ENCODE results near the gene FADD.

Gene FADD

DNA sequence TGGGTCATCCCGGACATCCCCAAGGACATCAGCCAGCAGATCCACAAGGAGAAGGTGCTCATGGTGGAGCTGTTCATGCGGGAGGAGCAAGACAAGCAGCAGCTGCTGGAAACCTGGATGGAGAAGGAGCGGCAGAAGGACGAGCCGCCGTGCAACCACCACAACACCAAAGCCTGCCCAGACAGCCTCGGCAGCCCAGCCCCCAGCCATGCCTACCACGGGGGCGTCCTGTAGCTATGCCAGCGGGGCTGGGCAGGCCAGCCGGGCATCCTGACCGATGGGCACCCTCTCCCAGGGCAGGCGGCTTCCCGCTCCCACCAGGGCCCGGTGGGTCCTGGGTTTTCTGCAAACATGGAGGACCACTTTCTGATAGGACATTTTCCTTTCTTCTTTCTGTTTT is 15.3 kb upstream of the FADD start:
- Histone ChIP-seq H3K4me1 (ENCODE audit: control extremely low read depth in 1 of 4, control insufficient read depth in 4 of 4, insufficient read depth in 4 of 4, low read length in 3 of 4) (no peaks in the 10 kb centered on the region), H3K36me3 (ENCODE audit: control insufficient read depth in 4 of 4, insufficient read depth in 4 of 4, low read length in 3 of 4) (no peaks in the 10 kb centered on the region), H3K27ac (ENCODE audit: insufficient read depth in 1 of 2, low read depth in 1 of 2, low read length in 2 of 2, poor library complexity in 1 of 2, severe bottlenecking in 2 of 2) (no peak overlapping the region), H3K27me3 (replicated peaks in 2 of 5; ENCODE audit: control insufficient read depth in 4 of 5, insufficient read depth in 5 of 5, low read length in 4 of 5) (peaks cover 0 to 22% (median 4%) of the 10 kb centered on the region in 5 experiments), H3K9me3 (ENCODE audit: control extremely low read depth in 1 of 5, control insufficient read depth in 4 of 5, insufficient read depth in 2 of 5, low read depth in 1 of 5, low read length in 4 of 5) (no peaks in the 10 kb centered on the region), H3K4me3 (ENCODE audit: control insufficient read depth in 1 of 7, extremely low read depth in 1 of 7, insufficient read depth in 4 of 7, low read depth in 2 of 7, low read length in 6 of 7) (no peak overlapping the region)
- POLR2A ChIA-PET, result no interaction called here
- CTCF ChIA-PET, result interaction anchor here (1.2 to 1.6 kb wide), 2 partner anchors 8 to 269 kb away, joined by 4 to 5 read pairs; no protein-coding TSS in a partner anchor
- DNase-seq, result no peak
- 98% methylated on average over 8 of the region's 15 CpGs for WGBS (ENCODE audit: insufficient coverage)

DNA sequence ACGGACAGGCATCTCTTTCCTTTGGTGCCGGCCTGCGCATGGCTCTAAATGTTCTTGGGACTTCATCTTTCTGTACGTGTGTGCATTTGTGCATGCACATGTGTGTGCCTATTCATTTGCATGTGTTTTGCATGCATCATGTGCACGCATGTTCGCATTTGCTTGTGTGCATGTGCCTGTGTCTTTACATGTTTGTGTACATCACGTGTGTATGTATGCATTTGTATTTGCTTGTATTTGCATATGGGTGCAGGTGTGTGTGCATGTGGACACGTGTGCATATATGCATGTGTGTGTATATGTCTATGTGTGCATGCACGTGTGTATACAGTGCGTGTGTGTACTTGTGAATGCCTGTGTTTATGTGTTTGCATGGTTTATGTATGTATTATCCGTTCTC is 13.5 kb upstream of the FADD start:
- peaks cover 0 to 22% (median 3%) of the 10 kb centered on the region in 5 experiments for H3K27me3 ChIP-seq (replicated peaks in 2 of 5; ENCODE audit: control insufficient read depth in 4 of 5, insufficient read depth in 5 of 5, low read length in 4 of 5)
- no peaks in the 10 kb centered on the region for H3K36me3 ChIP-seq (ENCODE audit: control insufficient read depth in 4 of 4, insufficient read depth in 4 of 4, low read length in 3 of 4)
- DNase-seq, result no peak
- ChIA-PET POLR2A (no interaction called here), CTCF (no interaction called here)
- H3K4me1 ChIP-seq (ENCODE audit: control extremely low read depth in 1 of 4, control insufficient read depth in 4 of 4, insufficient read depth in 4 of 4, low read length in 3 of 4), result no peaks in the 10 kb centered on the region
- no peak overlapping the region for H3K27ac ChIP-seq (ENCODE audit: insufficient read depth in 1 of 2, low read depth in 1 of 2, low read length in 2 of 2, poor library complexity in 1 of 2, severe bottlenecking in 2 of 2)
- H3K4me3 ChIP-seq (ENCODE audit: control insufficient read depth in 1 of 7, extremely low read depth in 1 of 7, insufficient read depth in 4 of 7, low read depth in 2 of 7, low read length in 6 of 7), result no peak overlapping the region
- no peaks in the 10 kb centered on the region for H3K9me3 ChIP-seq (ENCODE audit: control extremely low read depth in 1 of 5, control insufficient read depth in 4 of 5, insufficient read depth in 2 of 5, low read depth in 1 of 5, low read length in 4 of 5)
- WGBS (ENCODE audit: insufficient coverage), result 100% methylated on average over 7 of the region's 11 CpGs

DNA sequence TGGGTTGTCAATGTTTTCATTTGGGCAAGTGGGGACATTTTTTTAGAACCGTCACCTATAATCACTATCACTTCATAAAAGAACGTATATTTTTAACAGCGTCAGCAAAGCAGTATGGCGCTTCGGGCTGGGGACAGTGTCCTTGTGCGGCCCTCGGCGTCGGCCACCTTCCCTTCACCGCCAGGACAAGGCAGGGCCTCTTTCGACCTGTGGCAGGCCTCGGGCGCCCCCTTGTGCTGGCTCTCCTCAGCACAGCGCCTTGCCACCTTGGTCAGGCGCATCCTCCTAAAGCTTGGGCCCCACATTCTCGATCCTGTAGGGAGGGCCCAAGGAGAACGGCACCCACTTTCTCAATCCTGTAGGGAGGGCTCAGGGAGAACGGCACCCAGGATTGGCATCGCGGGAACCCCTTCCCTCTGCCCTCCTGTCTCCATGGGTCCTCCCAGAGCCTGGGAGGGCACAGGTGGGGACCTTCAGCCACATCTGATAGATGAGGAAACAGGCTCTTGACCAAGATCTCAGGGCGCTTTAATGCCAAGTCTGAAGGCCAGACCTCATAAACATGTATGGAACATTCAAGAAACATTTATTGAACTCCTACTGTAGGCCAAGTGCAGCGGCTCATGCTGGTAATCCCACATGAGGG is 11.5 kb upstream of the FADD start:
- no peaks in the 10 kb centered on the region for H3K4me1 ChIP-seq (ENCODE audit: control extremely low read depth in 1 of 4, control insufficient read depth in 4 of 4, insufficient read depth in 4 of 4, low read length in 3 of 4)
- H3K9me3 ChIP-seq (ENCODE audit: control extremely low read depth in 1 of 5, control insufficient read depth in 4 of 5, insufficient read depth in 2 of 5, low read depth in 1 of 5, low read length in 4 of 5), result no peaks in the 10 kb centered on the region
- WGBS (ENCODE audit: insufficient coverage), result 45% methylated on average over 21 of the region's 22 CpGs
- no peak overlapping the region for H3K27ac ChIP-seq (ENCODE audit: insufficient read depth in 1 of 2, low read depth in 1 of 2, low read length in 2 of 2, poor library complexity in 1 of 2, severe bottlenecking in 2 of 2)
- POLR2A ChIA-PET, result no interaction called here
- peaks cover 0 to 17% (median 3%) of the 10 kb centered on the region in 5 experiments for H3K27me3 ChIP-seq (replicated peaks in 2 of 5; ENCODE audit: control insufficient read depth in 4 of 5, insufficient read depth in 5 of 5, low read length in 4 of 5)
- H3K4me3 ChIP-seq (ENCODE audit: control insufficient read depth in 1 of 7, extremely low read depth in 1 of 7, insufficient read depth in 4 of 7, low read depth in 2 of 7, low read length in 6 of 7), result no peak overlapping the region
- peak; percentile 35 to 57 (median 50) for DNase-seq
- CTCF ChIA-PET, result interaction anchor here (1.2 to 2.1 kb wide), 2 partner anchors 264 to 272 kb away, joined by 3 to 13 read pairs; no protein-coding TSS in a partner anchor
- H3K36me3 ChIP-seq (ENCODE audit: control insufficient read depth in 4 of 4, insufficient read depth in 4 of 4, low read length in 3 of 4), result no peaks in the 10 kb centered on the region

DNA sequence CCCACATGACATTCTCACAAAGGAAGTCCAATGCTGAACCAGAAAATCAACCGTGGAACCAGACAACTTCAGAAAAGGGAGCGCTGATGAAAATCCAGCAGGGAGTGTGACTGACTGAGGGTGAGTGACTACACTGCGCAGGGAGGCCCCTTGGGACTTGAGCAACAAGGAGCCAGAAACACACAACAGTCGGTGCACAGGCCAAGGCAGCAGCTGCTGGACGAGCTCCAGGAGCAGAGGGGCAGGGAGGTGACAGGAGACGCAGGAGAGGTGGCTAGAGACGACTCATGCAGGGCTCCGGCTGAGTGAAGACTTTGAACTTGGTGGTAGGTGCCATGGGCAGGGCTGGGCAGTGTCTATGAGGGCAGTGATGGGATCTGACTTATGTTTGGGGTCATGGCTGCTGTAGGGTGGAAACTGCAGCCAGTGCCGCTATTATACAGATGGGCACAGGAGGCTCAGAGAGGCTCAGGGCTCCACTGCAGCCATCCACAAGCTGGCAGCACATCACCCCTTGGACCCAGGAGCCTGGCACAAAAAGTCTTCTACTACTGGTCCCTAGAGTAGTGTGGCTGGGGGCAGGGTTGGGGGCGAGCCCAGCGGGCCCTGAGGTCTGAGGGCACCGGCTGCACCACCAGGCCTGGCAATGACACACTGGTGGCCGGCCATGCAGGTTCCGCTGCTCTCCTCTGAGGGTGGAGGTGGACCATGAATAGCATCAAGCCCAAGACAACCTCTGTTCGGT is 10.3 kb upstream of the FADD start:
- ChIA-PET CTCF (interaction anchor here (1.2 to 2.1 kb wide), 2 partner anchors 265 to 273 kb away, joined by 3 to 13 read pairs; no protein-coding TSS in a partner anchor), POLR2A (no interaction called here)
- WGBS (ENCODE audit: insufficient coverage), result 97% methylated on average over 13 of the region's 15 CpGs

DNA sequence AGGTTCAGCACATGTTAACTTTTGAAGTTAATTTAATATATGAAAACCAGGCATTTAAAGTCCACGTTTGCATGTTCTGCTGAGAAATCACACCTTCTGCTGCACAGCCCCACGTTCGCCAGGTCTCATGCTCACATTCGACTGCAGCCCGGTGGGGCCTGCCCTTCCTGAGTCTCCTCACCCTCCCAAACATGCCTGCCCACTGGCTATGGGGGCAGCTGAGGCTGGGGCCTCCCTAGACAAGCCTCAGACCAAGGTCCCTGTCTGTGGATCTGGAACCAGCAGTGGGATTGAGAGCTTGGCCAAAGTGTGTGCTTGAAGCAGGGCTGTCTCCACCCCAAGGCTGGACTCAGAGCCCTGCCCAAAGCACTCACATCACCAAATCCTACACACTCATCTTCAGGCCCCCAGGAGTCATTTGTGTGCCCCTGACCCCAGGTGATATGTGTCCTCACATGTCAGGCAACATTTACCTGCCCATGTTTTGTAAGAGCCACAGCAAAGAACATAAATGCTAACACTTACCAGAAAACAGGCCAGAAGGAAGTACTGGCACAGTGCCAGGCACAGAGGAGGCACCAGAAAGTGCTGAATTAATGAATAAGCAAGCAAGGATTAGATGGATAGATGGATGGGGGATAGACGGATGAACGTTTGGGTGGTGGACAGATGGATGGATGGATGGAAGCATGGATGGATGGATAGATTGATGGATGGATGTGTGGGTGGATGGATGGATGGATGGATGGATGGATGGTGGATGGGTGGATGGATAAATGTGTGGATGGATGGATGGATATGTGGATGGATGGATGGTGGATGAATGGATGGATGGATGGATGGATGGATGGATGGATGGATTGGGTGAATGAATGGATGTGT is 9.4 kb upstream of the FADD start:
- Histone ChIP-seq H3K27me3 (replicated peaks in 2 of 5; ENCODE audit: control insufficient read depth in 4 of 5, insufficient read depth in 5 of 5, low read length in 4 of 5) (peaks cover 0 to 9% (median under 1%) of the 10 kb centered on the region in 5 experiments), H3K9me3 (ENCODE audit: control extremely low read depth in 1 of 5, control insufficient read depth in 4 of 5, insufficient read depth in 2 of 5, low read depth in 1 of 5, low read length in 4 of 5) (no peaks in the 10 kb centered on the region), H3K4me1 (ENCODE audit: control extremely low read depth in 1 of 4, control insufficient read depth in 4 of 4, insufficient read depth in 4 of 4, low read length in 3 of 4) (no peaks in the 10 kb centered on the region), H3K4me3 (ENCODE audit: control insufficient read depth in 1 of 7, extremely low read depth in 1 of 7, insufficient read depth in 4 of 7, low read depth in 2 of 7, low read length in 6 of 7) (no peak overlapping the region), H3K27ac (ENCODE audit: insufficient read depth in 1 of 2, low read depth in 1 of 2, low read length in 2 of 2, poor library complexity in 1 of 2, severe bottlenecking in 2 of 2) (no peak overlapping the region), H3K36me3 (ENCODE audit: control insufficient read depth in 4 of 4, insufficient read depth in 4 of 4, low read length in 3 of 4) (no peaks in the 10 kb centered on the region)
- DNase-seq, result no peak
- whole genome bisulfite sequencing (ENCODE audit: insufficient coverage), result 98% methylated on average over 7 of the region's 7 CpGs
- POLR2A ChIA-PET, result no interaction called here
- CTCF ChIA-PET, result no interaction called here

More for the DNA sequence above, 10.3 kb upstream of the FADD start:
- Histone ChIP-seq H3K36me3 (ENCODE audit: control insufficient read depth in 4 of 4, insufficient read depth in 4 of 4, low read length in 3 of 4) (no peaks in the 10 kb centered on the region), H3K27me3 (replicated peaks in 2 of 5; ENCODE audit: control insufficient read depth in 4 of 5, insufficient read depth in 5 of 5, low read length in 4 of 5) (peaks cover 0 to 13% (median 3%) of the 10 kb centered on the region in 5 experiments), H3K4me3 (ENCODE audit: control insufficient read depth in 1 of 7, extremely low read depth in 1 of 7, insufficient read depth in 4 of 7, low read depth in 2 of 7, low read length in 6 of 7) (no peak overlapping the region), H3K4me1 (ENCODE audit: control extremely low read depth in 1 of 4, control insufficient read depth in 4 of 4, insufficient read depth in 4 of 4, low read length in 3 of 4) (no peaks in the 10 kb centered on the region), H3K27ac (ENCODE audit: insufficient read depth in 1 of 2, low read depth in 1 of 2, low read length in 2 of 2, poor library complexity in 1 of 2, severe bottlenecking in 2 of 2) (no peak overlapping the region), H3K9me3 (ENCODE audit: control extremely low read depth in 1 of 5, control insufficient read depth in 4 of 5, insufficient read depth in 2 of 5, low read depth in 1 of 5, low read length in 4 of 5) (no peaks in the 10 kb centered on the region)
- no peak for DNase-seq

DNA sequence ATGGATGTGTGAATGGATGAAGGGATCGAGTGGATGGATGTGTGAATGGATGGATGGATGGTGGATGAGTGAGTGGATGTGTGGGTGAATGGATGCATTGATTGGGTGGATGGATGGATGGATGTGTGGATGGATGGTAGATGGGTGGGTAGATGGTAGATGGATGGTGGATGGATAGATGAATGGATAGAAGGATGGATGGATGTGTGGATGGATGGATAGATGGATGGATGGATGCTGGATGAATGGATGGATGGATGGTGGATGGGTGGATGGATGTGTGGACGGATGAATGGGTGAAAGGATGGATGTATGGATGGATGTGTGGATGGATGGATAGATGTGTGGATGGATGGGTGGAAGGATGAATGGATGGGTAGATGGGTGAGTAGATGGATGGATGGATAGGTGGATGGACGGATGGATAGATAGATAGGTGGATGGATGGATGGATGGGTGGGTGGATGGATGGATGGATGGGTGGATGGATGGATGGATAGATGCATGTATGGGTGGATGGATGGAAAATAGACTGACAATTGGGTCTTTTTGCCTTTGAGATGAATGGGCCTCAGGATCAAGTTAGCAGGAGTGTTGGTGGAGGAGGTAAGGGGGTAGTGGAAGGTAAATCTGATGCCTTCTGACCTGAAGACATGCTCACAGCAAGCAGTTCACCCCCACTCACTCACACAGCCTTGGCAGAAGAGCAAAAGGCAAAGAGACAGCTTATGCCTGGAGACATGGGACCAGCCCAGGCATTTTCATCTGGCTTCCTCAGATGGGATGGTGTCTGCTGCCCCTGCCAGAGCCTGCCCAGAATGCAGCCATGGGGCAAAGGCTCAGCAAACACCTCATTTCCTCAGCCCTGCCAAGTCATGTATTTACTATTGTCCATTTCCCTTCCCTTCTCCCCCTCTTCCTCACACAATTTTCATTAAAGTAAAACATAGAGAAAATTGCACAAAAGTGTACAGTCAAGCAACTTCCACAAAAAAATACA is 8.0 kb upstream of the FADD start:
- no peak overlapping the region for H3K4me3 ChIP-seq (ENCODE audit: control insufficient read depth in 1 of 7, extremely low read depth in 1 of 7, insufficient read depth in 4 of 7, low read depth in 2 of 7, low read length in 6 of 7)
- 69% methylated on average over 3 of the region's 3 CpGs for WGBS (ENCODE audit: insufficient coverage)
- CTCF ChIA-PET, result interaction anchor here (1.0 to 2.2 kb wide), 9 partner anchors 23 to 475 kb away, joined by 3 to 12 read pairs (median 4); no protein-coding TSS in a partner anchor
- peaks cover 0 to 9% (median 3%) of the 10 kb centered on the region in 5 experiments for H3K27me3 ChIP-seq (replicated peaks in 2 of 5; ENCODE audit: control insufficient read depth in 4 of 5, insufficient read depth in 5 of 5, low read length in 4 of 5)
- no peak for DNase-seq
- no peaks in the 10 kb centered on the region for H3K36me3 ChIP-seq (ENCODE audit: control insufficient read depth in 4 of 4, insufficient read depth in 4 of 4, low read length in 3 of 4)
- H3K27ac ChIP-seq (ENCODE audit: insufficient read depth in 1 of 2, low read depth in 1 of 2, low read length in 2 of 2, poor library complexity in 1 of 2, severe bottlenecking in 2 of 2), result no peak overlapping the region
- no peaks in the 10 kb centered on the region for H3K4me1 ChIP-seq (ENCODE audit: control extremely low read depth in 1 of 4, control insufficient read depth in 4 of 4, insufficient read depth in 4 of 4, low read length in 3 of 4)
- no peaks in the 10 kb centered on the region for H3K9me3 ChIP-seq (ENCODE audit: control extremely low read depth in 1 of 5, control insufficient read depth in 4 of 5, insufficient read depth in 2 of 5, low read depth in 1 of 5, low read length in 4 of 5)
- POLR2A ChIA-PET, result no interaction called here

Measured in common myeloid progenitor, CD34-positive (primary cell).